GM18873 (cell line): ENCODE results near the gene DNAAF3.
A peak's percentile ranks its signal among the peaks of the same experiment; 100 is the strongest.

Source experiments
- ATAC-seq: cut with Tn5 transposase; IDR thresholded peaks from one replicate; pipeline ENCODE4 v1.9.1; 2021; ENCODE audit warnings: mild to moderate bottlenecking, moderate library complexity, moderate number of reproducible peaks; ENCODE audit not compliant: unreplicated experiment, low FRiP score

Gene DNAAF3

DNA sequence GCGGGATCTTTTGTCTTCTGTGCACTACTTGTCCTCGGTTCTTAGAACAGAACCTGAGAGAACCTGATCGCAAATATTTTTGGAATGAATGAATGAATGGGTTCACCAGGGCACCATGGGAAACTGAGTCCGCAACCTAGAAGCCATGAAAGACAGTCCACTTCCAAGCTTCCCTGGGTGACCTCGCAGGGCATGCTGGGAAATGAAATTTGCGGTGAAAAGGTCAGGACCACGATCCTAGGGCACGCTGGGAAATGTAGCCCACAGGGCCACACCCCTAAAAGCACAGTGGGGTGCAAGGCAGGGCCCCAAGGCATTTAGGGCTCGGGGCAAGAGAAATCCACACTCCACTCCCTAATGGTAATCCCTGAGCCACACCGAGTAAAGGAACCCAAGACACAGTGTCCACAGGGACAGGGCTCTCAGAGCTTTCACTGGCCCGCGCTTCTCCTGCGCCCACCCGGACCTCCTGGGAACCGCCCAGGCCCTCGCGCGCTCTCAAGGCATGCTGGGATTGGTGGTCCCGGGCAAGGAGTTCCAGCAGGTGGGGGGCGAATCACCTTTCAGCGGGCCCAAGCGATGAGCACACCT lies 47.9 kb downstream of the DNAAF3 start:
- ATAC-seq: no peak

DNA sequence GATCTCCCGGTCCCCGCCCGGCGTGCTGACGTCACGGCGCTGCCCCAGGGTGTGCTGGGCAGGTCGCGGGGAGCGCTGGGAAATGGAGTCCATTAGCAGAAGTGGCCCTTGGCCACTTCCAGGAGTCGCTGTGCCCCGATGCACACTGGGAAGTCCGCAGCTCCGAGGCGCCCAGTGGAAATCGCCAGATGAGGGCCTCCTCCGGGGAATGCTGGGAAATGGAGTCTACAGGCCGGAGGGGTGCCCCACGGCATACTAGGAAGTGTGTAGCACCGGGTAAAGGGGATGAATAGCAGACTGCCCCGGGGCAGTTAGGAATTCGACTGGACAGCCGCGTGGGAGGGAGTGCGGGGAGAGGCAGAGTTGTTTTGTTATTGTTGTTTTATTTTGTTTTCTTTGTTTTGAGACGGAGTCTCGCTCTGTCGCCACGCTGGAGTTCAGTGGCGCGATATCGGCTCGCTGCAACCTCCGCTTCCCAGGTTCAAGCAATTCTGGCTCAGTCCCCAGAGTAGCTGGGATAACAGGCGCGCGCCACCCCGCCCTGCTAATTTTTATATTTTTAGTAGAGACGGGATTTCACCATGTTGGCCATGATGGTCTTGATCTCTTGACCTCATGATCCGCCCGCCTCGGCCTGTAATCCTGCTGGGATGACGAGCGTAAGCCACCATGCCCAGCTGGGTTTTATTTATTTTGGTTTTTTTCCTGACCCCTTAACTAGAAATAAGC lies 48.6 kb downstream of the DNAAF3 start:
- ATAC-seq: peak; percentile 81

DNA sequence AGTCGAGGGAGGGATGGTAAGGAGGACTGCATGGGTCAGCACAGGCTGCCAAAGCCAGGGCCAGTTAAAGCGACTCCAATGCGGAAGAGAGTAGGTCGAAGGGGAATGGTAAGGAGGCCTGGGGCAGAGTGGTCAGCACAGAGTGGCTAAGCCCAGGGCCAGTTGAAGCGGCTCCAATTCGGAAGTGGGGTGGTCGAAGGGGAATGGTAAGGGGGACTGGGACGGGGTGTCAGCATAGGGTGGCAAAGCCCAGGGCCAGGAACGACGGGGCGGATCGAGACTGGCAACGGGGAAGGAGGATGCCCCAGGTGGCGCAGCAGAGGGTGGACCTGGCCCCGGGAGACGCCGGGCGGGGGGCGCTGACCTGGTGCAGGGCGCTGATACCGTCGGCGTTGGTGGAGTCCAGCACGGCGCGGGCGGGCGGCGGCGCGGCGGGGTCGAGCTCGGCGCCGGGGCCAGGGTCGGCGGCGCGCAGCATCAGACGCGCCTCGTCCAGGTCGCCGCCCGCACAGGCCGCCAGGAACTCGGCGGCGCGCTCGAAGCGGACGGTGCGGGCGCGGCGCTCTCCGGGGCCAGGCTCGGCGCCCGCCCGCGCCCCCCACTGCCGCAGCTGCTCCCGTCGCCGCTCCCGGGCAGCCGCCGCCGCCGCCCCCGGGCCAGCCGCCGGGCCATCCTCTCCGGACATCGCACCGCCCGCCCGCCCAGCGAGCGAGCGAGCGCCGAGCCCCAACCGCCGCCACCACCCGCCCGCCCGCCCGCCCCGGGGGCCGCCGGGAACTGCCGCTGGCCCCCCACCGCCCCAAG lies 49.4 kb downstream of the DNAAF3 start, which contains the start of gene PPP1R12C:
Gene PPP1R12C (minus strand): TSS at position 779 of the 804 bp plus-strand sequence. CDS start 94 bp downstream, at position 685.
- ATAC-seq: no peak

DNA sequence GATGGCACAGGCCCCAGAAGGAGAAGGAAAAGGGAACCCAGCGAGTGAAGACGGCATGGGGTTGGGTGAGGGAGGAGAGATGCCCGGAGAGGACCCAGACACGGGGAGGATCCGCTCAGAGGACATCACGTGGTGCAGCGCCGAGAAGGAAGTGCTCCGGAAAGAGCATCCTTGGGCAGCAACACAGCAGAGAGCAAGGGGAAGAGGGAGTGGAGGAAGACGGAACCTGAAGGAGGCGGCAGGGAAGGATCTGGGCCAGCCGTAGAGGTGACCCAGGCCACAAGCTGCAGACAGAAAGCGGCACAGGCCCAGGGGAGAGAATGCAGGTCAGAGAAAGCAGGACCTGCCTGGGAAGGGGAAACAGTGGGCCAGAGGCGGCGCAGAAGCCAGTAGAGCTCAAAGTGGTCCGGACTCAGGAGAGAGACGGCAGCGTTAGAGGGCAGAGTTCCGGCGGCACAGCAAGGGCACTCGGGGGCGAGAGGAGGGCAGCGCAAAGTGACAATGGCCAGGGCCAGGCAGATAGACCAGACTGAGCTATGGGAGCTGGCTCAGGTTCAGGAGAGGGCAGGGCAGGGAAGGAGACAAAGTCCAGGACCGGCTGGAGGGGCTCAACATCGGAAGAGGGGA lies 50.1 kb downstream of the DNAAF3 start:
- ATAC-seq: no peak

DNA sequence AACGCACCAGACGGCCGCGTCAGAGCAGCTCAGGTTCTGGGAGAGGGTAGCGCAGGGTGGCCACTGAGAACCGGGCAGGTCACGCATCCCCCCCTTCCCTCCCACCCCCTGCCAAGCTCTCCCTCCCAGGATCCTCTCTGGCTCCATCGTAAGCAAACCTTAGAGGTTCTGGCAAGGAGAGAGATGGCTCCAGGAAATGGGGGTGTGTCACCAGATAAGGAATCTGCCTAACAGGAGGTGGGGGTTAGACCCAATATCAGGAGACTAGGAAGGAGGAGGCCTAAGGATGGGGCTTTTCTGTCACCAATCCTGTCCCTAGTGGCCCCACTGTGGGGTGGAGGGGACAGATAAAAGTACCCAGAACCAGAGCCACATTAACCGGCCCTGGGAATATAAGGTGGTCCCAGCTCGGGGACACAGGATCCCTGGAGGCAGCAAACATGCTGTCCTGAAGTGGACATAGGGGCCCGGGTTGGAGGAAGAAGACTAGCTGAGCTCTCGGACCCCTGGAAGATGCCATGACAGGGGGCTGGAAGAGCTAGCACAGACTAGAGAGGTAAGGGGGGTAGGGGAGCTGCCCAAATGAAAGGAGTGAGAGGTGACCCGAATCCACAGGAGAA lies 50.9 kb downstream of the DNAAF3 start:
- ATAC-seq: no peak

DNA sequence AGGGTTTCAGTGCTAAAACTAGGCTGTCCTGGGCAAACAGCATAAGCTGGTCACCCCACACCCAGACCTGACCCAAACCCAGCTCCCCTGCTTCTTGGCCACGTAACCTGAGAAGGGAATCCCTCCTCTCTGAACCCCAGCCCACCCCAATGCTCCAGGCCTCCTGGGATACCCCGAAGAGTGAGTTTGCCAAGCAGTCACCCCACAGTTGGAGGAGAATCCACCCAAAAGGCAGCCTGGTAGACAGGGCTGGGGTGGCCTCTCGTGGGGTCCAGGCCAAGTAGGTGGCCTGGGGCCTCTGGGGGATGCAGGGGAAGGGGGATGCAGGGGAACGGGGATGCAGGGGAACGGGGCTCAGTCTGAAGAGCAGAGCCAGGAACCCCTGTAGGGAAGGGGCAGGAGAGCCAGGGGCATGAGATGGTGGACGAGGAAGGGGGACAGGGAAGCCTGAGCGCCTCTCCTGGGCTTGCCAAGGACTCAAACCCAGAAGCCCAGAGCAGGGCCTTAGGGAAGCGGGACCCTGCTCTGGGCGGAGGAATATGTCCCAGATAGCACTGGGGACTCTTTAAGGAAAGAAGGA lies 51.8 kb downstream of the DNAAF3 start:
- no peak for ATAC-seq

DNA sequence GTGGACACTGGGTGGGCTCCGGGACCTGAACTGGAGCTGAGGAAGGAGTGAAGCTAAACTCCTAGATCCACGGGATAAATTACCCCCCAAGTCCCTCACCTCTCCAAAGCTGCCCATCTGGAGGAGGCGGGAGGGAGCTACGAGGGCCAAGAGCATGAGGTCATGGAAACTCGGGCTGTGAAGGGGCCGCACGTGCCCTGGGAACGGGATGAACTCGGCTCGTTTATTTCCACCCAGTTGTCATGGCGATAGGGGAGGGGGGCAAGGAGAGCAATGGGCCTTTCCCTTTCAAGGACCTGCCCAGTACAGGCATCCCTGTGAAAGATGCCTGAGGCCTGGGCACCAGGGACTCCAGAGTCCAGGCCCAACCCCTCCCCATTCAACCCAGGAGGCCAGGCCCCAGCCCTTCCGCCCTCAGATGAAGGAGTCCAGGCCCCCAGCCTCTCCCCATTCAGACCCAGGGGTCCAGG lies 52.8 kb downstream of the DNAAF3 start:
- no peak for ATAC-seq

DNA sequence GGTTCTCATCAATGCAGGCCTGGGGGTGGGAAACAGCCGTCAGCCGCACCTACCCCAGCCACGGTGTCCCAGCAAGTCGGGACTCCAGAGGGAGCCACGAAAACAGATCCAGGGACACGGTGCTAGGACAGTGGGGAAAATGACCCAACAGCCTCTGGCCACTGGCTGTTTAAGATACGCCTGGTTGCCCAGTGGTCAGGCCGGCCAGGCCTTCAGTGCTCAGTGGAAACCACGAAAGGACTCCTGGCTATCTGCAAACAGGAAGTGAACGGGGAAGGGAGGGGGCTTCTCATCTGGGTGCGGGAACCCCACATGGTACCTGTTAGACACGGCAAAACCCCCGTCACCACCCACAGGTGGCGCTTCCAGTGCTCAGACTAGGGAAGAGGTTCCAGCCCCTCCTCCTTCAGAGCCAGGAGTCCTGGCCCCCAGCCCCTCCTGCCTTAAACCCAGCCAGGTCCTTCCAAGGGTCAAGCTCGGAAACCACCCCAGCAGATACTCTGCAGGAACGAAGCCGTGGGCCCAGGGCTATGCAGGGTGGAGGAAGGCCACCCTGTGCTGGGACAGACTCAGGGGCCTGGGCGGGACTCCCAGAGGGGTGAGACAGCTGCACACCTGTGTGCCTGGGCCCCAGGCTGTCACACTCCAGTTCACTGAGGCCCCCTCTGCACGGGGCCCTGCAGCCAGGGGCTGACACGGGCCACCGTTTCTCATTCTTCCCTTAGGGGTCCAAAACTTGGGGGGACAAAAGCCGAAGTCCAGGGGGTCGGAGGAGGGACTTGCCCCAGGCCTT lies 53.4 kb downstream of the DNAAF3 start:
- ATAC-seq: no peak

DNA sequence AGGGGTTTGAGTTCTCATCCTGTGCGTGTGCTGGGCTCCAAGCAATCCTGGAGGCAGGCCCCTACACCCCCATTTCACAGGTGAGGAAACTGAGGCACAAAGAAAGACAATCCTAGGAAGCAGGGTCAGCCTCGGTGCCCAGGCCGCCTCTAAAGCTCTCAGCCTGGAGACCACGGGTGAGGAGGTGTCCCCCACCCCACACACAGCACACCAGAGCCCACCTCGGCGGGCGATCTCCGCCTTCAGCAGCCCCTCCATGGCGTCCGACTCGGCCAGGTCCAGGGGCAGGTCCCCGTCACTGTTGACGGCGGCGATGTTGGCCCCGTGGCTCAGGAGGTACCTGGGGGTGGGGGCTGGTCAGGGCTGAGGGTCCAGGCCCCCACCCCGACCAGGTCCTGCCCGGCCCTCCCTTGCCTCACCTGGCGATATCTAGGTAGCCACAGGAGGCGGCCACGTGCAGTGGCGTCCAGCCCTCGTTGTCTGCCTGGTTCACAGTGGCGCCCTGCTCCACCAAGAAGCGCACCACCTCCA lies 54.1 kb downstream of the DNAAF3 start:
- ATAC-seq: no peak

DNA sequence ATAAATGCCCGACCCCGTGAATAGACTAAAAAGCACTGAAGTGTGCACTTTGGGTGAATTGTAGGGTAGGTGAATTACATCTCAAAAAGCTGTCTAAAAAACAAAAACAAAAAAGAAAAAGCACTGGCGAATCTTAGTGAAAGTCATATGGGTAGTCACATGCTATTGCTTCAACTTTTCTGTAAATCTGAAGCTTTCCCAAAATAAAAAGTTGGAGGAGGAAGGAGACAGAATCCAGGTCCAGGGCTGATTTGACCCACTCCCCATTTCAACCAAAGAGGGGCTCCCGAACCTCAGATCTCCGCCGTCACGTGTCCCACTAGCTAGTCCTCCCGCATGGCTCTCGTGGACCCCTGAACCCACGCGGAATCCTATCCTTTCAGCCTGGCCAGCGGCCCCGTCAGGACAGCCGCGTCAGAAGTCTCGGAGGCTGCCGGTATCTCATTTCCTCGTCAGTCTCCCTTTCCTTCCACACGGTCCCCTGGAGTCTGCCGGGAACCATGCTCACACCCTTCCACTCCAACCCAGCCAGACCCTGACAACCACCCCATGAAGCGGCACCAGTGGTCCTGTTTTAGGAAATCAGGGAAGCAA lies 55.1 kb downstream of the DNAAF3 start:
- no peak for ATAC-seq

DNA sequence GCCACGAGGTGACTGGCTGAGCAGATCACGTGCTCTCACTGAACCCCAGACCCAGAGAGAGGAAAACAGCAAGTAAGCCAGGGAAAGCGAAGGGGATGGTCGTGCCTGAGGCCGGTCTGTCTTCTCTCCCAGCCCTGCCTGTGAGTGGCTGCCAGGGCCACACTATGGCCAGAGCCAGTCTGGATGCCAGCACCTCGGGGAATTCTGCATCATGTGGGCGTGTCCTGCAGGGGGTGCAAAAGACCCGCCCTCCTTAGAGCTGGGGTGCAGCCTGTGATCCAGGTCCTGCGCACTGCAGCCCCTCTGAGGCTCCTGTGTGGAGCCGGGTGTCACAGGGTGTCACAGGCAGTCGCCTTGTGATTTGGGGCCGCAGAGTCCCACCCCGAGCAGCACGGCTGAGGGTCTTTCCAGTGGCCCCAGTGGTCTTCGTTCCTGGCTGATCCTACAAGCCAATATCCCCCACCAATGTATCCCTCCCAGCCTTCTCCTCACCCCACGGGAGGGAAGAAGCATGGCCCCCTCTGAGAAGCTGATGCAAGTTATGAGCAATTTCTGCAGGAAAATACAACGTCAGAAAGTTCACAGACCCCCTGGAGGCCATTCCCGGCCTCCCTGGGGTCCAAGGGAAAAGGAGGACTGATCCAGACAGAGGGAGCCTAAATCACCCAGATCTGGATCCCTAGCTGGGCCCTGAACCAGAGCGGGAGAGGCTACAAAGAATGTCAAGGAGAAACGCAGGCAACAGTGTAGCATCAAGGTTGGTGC lies 56.7 kb downstream of the DNAAF3 start:
- ATAC-seq: no peak
